GM12878 (cell line): Measurements from ENCODE around the gene TEX10. TPM values are rescaled to one million over a fixed set of nuclear protein-coding genes. Genes with fewer than 3 reads are reported as not detected.

Source experiments
- ATAC-seq: fragments of 200-7000 bp; cut with Tn5 transposase; 3 replicates; pipeline ENCODE4 v1.9.1; 2020; ENCODE audit warnings: mild to moderate bottlenecking, moderate library complexity
- BruUV-seq: library from RNA; stranded (reverse); fragments of 400-500 nt; replicated peaks from 2 replicates; lab custom pipeline; 2021; lab: Mats Ljungman, UMichigan
- CTCF ChIA-PET: fragments of 300-600 bp; sonication (Branson Sonifier 250); formaldehyde crosslinking; extraction: SDS; loops from one replicate; lab custom pipeline; 2021; ENCODE audit warnings: inconsistent platforms; lab: Yijun Ruan, JAX
- POLR2A ChIA-PET: fragments of 350-600 bp; formaldehyde crosslinking; extraction: SDS; loops from one replicate; lab custom pipeline; 2021; ENCODE audit warnings: inconsistent platforms; lab: Charles Lee
- RAD21 ChIA-PET: fragments of 300-600 bp; sonication (Branson Sonifier 250); formaldehyde crosslinking; loops from one replicate; lab custom pipeline; 2023; ENCODE audit warnings: antibody characterized with exemption; ENCODE audit not compliant: unreplicated experiment; lab: Charles Lee
- SMC1A ChIA-PET: fragments of 300-600 bp; sonication (Branson Sonifier 250); formaldehyde crosslinking; loops from one replicate; lab custom pipeline; 2023; ENCODE audit not compliant: unreplicated experiment, uncharacterized antibody; lab: Charles Lee
- DNase-seq: peaks from one replicate; pipeline ENCODE4 v3.0.0-alpha.2; 2011; ENCODE audit warnings: low read depth, low spot score
- FAIRE-seq: peaks from 3 replicates; lab custom pipeline; 2011; peaks lifted over from hg19 to GRCh38; lab: Jason Lieb, UNC
- H2AFZ ChIP-seq: 2 replicates; pipeline ENCODE4 v1.6.0; 2011; ENCODE audit warnings: low read depth, low read length, control low read depth; ENCODE audit not compliant: control insufficient read depth
- H3K27ac ChIP-seq: 2 replicates; pipeline ENCODE4 v1.5.1; 2011; ENCODE audit warnings: control low read depth; ENCODE audit not compliant: control insufficient read depth, insufficient read depth
- H3K27me3 ChIP-seq, 2 experiments: replicated peaks in 1 of 2; 2 replicates each; pipeline versions ENCODE4 v1.6.0 to v1.6.1; 2011; ENCODE audit warnings: low read length in 1 of 2; ENCODE audit not compliant: control insufficient read depth in 2 of 2, insufficient read depth in 2 of 2
- H3K36me3 ChIP-seq, 2 experiments: 2 replicates each; pipeline ENCODE4 v1.5.1; 2011; ENCODE audit warnings: low read length in 1 of 2; ENCODE audit not compliant: control insufficient read depth in 2 of 2, insufficient read depth in 2 of 2
- H3K4me1 ChIP-seq: 2 replicates; pipeline ENCODE4 v1.6.1; 2011; ENCODE audit warnings: mild to moderate bottlenecking, low read length, moderate library complexity, mixed read lengths; ENCODE audit not compliant: control insufficient read depth, insufficient read depth
- H3K4me2 ChIP-seq: 2 replicates; pipeline ENCODE4 v1.6.0; 2011; ENCODE audit warnings: control low read depth; ENCODE audit not compliant: control insufficient read depth, insufficient read depth
- H3K4me3 ChIP-seq: fragments of 200-600 bp; sonication (generic); 2 replicates; pipeline ENCODE4 v1.5.1; 2016
- H3K79me2 ChIP-seq: 2 replicates; pipeline ENCODE4 v1.6.0; 2011; ENCODE audit warnings: low read length; ENCODE audit not compliant: control insufficient read depth, insufficient read depth
- H3K9ac ChIP-seq: 2 replicates; pipeline ENCODE4 v1.8.0; 2011; ENCODE audit warnings: low read length, control low read depth, mixed read lengths; ENCODE audit not compliant: control insufficient read depth, insufficient read depth
- H3K9me3 ChIP-seq: replicated peaks from 3 replicates; pipeline ENCODE4 v1.5.1; 2011; ENCODE audit warnings: mild to moderate bottlenecking, low read length; ENCODE audit not compliant: control insufficient read depth, insufficient read depth
- H4K20me1 ChIP-seq: 2 replicates; pipeline ENCODE4 v1.6.0; 2011; ENCODE audit not compliant: control insufficient read depth, insufficient read depth
- BCL11A ChIP-seq: IDR thresholded peaks from 2 replicates; pipeline ENCODE4 v1.6.1; 2011; ENCODE audit warnings: low read depth, low read length
- CREM ChIP-seq: IDR thresholded peaks from 2 replicates; pipeline ENCODE4 v1.6.1; 2014; ENCODE audit warnings: antibody characterized with exemption, low read depth
- EED ChIP-seq: sonication (generic); IDR thresholded peaks from 2 replicates; pipeline ENCODE4 v1.6.1; 2016; ENCODE audit warnings: antibody characterized with exemption, low read depth
- ETV6 ChIP-seq, 2 experiments: fragments of 450-650 bp in 1 of 2; IDR thresholded peaks in 1 of 2; conservative IDR thresholded peaks in 1 of 2; 2 replicates each; pipeline ENCODE4 v1.6.1; 2014; ENCODE audit warnings: antibody characterized with exemption in 1 of 2, borderline replicate concordance in 1 of 2, low read depth in 1 of 2, mild to moderate bottlenecking in 1 of 2, moderate library complexity in 1 of 2
- HCFC1 ChIP-seq: fragments of 150-350 bp; IDR thresholded peaks from 2 replicates; pipeline ENCODE4 v1.6.1; 2014; ENCODE audit warnings: low read length
- NKRF ChIP-seq: fragments of 450-650 bp; conservative IDR thresholded peaks from 2 replicates; pipeline ENCODE4 v1.6.1; 2017; ENCODE audit warnings: mild to moderate bottlenecking, moderate library complexity
- NR2F1 ChIP-seq: fragments of 450-650 bp; conservative IDR thresholded peaks from 2 replicates; pipeline ENCODE4 v1.6.1; 2017; ENCODE audit warnings: mild to moderate bottlenecking
- PML ChIP-seq: IDR thresholded peaks from 2 replicates; pipeline ENCODE4 v1.6.1; 2012; ENCODE audit warnings: low read length, inconsistent platforms
- POU2F2 ChIP-seq: IDR thresholded peaks from 3 replicates; pipeline ENCODE4 v1.6.1; 2011; ENCODE audit warnings: low read depth, mild to moderate bottlenecking, low read length, borderline replicate concordance
- SIX5 ChIP-seq: IDR thresholded peaks from 2 replicates; pipeline ENCODE4 v1.6.1; 2011; ENCODE audit warnings: mild to moderate bottlenecking, low read depth, low read length, moderate library complexity; ENCODE audit not compliant: severe bottlenecking
- SMAD1 ChIP-seq: fragments of 450-650 bp; IDR thresholded peaks from 2 replicates; pipeline ENCODE4 v1.6.1; 2018; ENCODE audit warnings: mild to moderate bottlenecking, low read depth; ENCODE audit not compliant: partially characterized antibody
- SMARCA5 ChIP-seq: fragments of 450-650 bp; IDR thresholded peaks from 2 replicates; pipeline ENCODE4 v1.6.1; 2017; ENCODE audit warnings: mild to moderate bottlenecking
- SP1 ChIP-seq: IDR thresholded peaks from one replicate; pipeline ENCODE4 v1.6.1; 2011; ENCODE audit warnings: low read depth, low read length
- TAF1 ChIP-seq: IDR thresholded peaks from 2 replicates; pipeline ENCODE4 v1.6.1; 2011; ENCODE audit warnings: mild to moderate bottlenecking, low read depth, low read length, borderline replicate concordance
- TBL1XR1 ChIP-seq: IDR thresholded peaks from 2 replicates; pipeline ENCODE4 v1.6.1; 2012; ENCODE audit warnings: low read depth, low read length, improper control_type of control experiment
- TCF12 ChIP-seq: IDR thresholded peaks from 2 replicates; pipeline ENCODE4 v1.6.1; 2011; ENCODE audit warnings: low read depth, mild to moderate bottlenecking, low read length
- ZNF622 ChIP-seq: fragments of 450-650 bp; IDR thresholded peaks from 2 replicates; pipeline ENCODE4 v1.6.1; 2017; ENCODE audit warnings: mild to moderate bottlenecking, inconsistent platforms
- WGBS: methylation state at CpG from one replicate; pipeline ENCODE4 v1.1.6; 2016; ENCODE audit warnings: low lambda C conversion rate; ENCODE audit not compliant: insufficient replicate concordance, insufficient coverage; ENCODE audit errors: missing lambda C conversion rate; 5-methylcytosine and 5-hydroxymethylcytosine counted together
- in situ Hi-C: fragments of 300-500 bp; cut with MboI; formaldehyde crosslinking; loops from 9 replicates; pipeline ENCODE4 v1.14.3; 2018; ENCODE audit warnings: mixed read lengths
- intact Hi-C: fragments of 100-400 bp; cut with micrococcal nuclease; formaldehyde crosslinking; loops from one replicate; pipeline ENCODE4 v1.14.2; 2022; ENCODE audit not compliant: unreplicated experiment
- polyA plus RNA-seq, 11 experiments: library from polyadenylated mRNA; depleted of rRNA in 4 of 11; unstranded in 6 of 11; stranded (reverse) in 5 of 11; fragments of >200 nt; fragmentation: Nextera tagmentation in 4 of 11; fragmentation: Illumina TruSeq in 1 of 11; extraction: Ambion mirVana in 4 of 11; extraction: Trizol in 1 of 11; gene quantifications; 1 replicate in 1 of 11; 2 replicates in 10 of 11; pipeline versions ENCODE4 v1.2.1 to v1.2.3, GENCODE V29; 2011 to 2016; ENCODE audit warnings: inconsistent platforms in 2 of 11, missing spikeins in 2 of 11, low read depth in 1 of 11
- total RNA-seq, 4 experiments: library from RNA; depleted of rRNA in 3 of 4; stranded (reverse); fragments of >200 nt in 3 of 4; fragmentation: Illumina TruSeq in 1 of 4; extraction: Trizol in 1 of 4; gene quantifications; 2 replicates each; pipeline versions ENCODE4 v1.2.1 to v1.2.3, GENCODE V29; 2013 to 2021

The TEX10 gene
- total and polyA plus RNA-seq, 10 of the 15 experiments (the other 5 are each of a cell fraction or from before 2014, with no cell fraction given): 17.4 to 46.6 (median 36.2) TPM

DNA sequence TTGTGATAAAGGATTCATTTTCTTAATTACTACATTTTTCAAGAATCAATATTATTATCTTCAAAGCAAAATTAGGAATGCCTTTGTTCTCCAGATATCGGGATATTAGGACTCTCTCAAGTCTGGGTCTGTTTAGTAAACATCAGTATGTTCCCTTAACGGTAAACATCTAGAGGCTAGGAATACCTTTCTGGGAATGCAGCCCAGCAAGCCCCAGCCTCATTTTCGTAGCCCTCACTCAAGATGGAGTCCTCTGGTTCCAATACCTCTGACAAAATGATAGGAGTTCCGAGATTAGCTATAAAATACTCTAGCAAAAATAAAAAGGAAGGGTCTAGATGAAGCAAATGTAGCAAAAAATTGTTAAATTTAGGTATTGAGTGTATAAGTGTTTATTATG lies 84.5 kb downstream of the TEX10 start:
- Histone ChIP-seq H3K27ac (no peak overlapping the region), H4K20me1 (no peaks in the 10 kb centered on the region), H3K27me3 (no peaks in the 10 kb centered on the region), H3K36me3 (no peaks in the 10 kb centered on the region), H3K9me3 (no peaks in the 10 kb centered on the region), H3K79me2 (no peaks in the 10 kb centered on the region), H3K4me2 (no peak overlapping the region), H2AFZ (no peak overlapping the region), H3K4me3 (no peak overlapping the region), H3K9ac (no peak overlapping the region), H3K4me1 (no peaks in the 10 kb centered on the region)
- ATAC-seq: no peak
- 97% methylated on average over 4 of the region's 4 CpGs for WGBS
- RAD21 ChIA-PET: no interaction called here
- intact Hi-C loops (no loop called here), in situ Hi-C loops (no loop called here)
- POLR2A ChIA-PET: no interaction called here
- CTCF ChIA-PET: no interaction called here
- FAIRE-seq: no peak
- no TSS peak for BruUV-seq
- TF ChIP-seq ETV6 (conservative IDR thresholded peaks at IDR 0.05 in 1 of 2, IDR thresholded peaks at IDR 0.05 in 1 of 2; ENCODE audit: borderline replicate concordance in 1 of 2, low read depth in 1 of 2): no peak
- no peak for TF ChIP-seq CREM
- TF ChIP-seq EED: no peak
- TF ChIP-seq TBL1XR1: no peak
- TF ChIP-seq HCFC1: no peak
- TF ChIP-seq SIX5: no peak
- no peak for DNase-seq
- SMC1A ChIA-PET: no interaction called here

GRCh38 chr9:100267211-100267610 lies 85.5 kb downstream of the TEX10 start:
- Histone ChIP-seq H3K4me3 (no peak overlapping the region), H4K20me1 (no peaks in the 10 kb centered on the region), H3K4me1 (no peaks in the 10 kb centered on the region), H3K27ac (no peak overlapping the region), H3K9me3 (no peaks in the 10 kb centered on the region), H3K79me2 (no peaks in the 10 kb centered on the region), H2AFZ (no peak overlapping the region), H3K4me2 (no peak overlapping the region), H3K27me3 (no peaks in the 10 kb centered on the region), H3K9ac (no peak overlapping the region), H3K36me3 (no peaks in the 10 kb centered on the region)
- in situ Hi-C loops (no loop called here), intact Hi-C loops (no loop called here)
- BruUV-seq: no TSS peak
- CTCF ChIA-PET: no interaction called here
- POLR2A ChIA-PET: no interaction called here
- WGBS: 97% methylated on average over 3 of the region's 3 CpGs
- no peak for DNase-seq
- RAD21 ChIA-PET: no interaction called here
- ATAC-seq: no peak
- SMC1A ChIA-PET: no interaction called here
- FAIRE-seq: no peak
- TF ChIP-seq TCF12 (no peak), NKRF (no peak), PML (no peak), SMAD1 (no peak), POU2F2 (no peak), SP1 (no peak), TAF1 (no peak), ZNF622 (no peak), BCL11A (no peak), SMARCA5 (no peak), NR2F1 (no peak)
